ENCODE measurements around the gene ZFP3. TPM values are rescaled to one million over a fixed set of nuclear protein-coding genes. Genes with fewer than 3 reads are reported as not detected.
A peak's percentile ranks its signal among the peaks of the same experiment; 100 is the strongest.

Gene ZFP3
- polyA plus RNA-seq, 2 of the 4 experiments (the other 2 are of a cell fraction) = 1.7 to 4.8 TPM

- DNase-seq (ENCODE audit: low read depth in 1 of 2, low spot score in 1 of 2) (no peak), FAIRE-seq (no peak), ATAC-seq (no peak)
- H3K4me3 ChIP-seq = no peak overlapping the region
- ChIA-PET CTCF (interaction anchor here (0.6 to 1.5 kb wide), 5 partner anchors 8 to 100 kb away, joined by 3 to 8 read pairs (median 3); no protein-coding TSS in a partner anchor), POLR2A (no interaction called here)
- H3K4me1 ChIP-seq = no peaks in the 10 kb centered on the region
- peaks cover 100% of the 10 kb centered on the region for H3K9me3 ChIP-seq
- H3K27ac ChIP-seq = no peak overlapping the region
- TF ChIP-seq RARB (CRISPR knock-in tag; IDR thresholded peaks at IDR 0.05) (no peak), KDM1A (IDR thresholded peaks at IDR 0.05; ENCODE audit: low read depth) (no peak), HOXA7 (CRISPR knock-in tag; IDR thresholded peaks at IDR 0.05) (no peak), GATA3 (IDR thresholded peaks at IDR 0.05; ENCODE audit: borderline replicate concordance) (peak; percentile 17; the same call in 1 of the 2 replicates), HES2 (IDR thresholded peaks at IDR 0.05) (peak; percentile 15; the same call in 1 of the 2 replicates), CHD2 (IDR thresholded peaks at IDR 0.05; ENCODE audit: low read length, partially characterized antibody) (no peak), MAX (IDR thresholded peaks at IDR 0.05) (no peak), HDAC2 (IDR thresholded peaks at IDR 0.05) (no peak)
- H3K4me2 ChIP-seq = no peak overlapping the region
- 83% methylated on average over 6 of the region's 6 CpGs for WGBS (ENCODE audit: missing lambda C conversion rate)
These were observed 14.1 kb downstream of the ZFP3 start for GRCh38 chr17:5092218-5093010.

- DNase-seq (ENCODE audit: low read depth in 1 of 2, low spot score in 1 of 2) = no peak
- Histone ChIP-seq H3K4me2 (no peak overlapping the region), H3K9me3 (peaks cover 97% of the 10 kb centered on the region), H3K4me3 (no peak overlapping the region), H3K27ac (no peak overlapping the region), H3K4me1 (no peaks in the 10 kb centered on the region)
- ChIA-PET CTCF (no interaction called here), POLR2A (no interaction called here)
- FAIRE-seq = no peak
- ATAC-seq = no peak
- WGBS (ENCODE audit: missing lambda C conversion rate) = 47% methylated on average over 7 of the region's 7 CpGs
- no peak for TF ChIP-seq EHMT2 (IDR thresholded peaks at IDR 0.05; ENCODE audit: low read depth)
- no peak for TF ChIP-seq HOXA7 (CRISPR knock-in tag; IDR thresholded peaks at IDR 0.05)
- no peak for TF ChIP-seq NR3C1 (IDR thresholded peaks at IDR 0.05)
- TF ChIP-seq ZFP36 (IDR thresholded peaks at IDR 0.05; ENCODE audit: borderline replicate concordance, partially characterized antibody) = no peak
- TF ChIP-seq HOXB13 (CRISPR knock-in tag; IDR thresholded peaks at IDR 0.05; ENCODE audit: low read depth) = no peak
- TF ChIP-seq MAFK (IDR thresholded peaks at IDR 0.05; ENCODE audit: partially characterized antibody) = no peak
- TF ChIP-seq RCOR1 (IDR thresholded peaks at IDR 0.05; ENCODE audit: low read depth, low read length) = no peak
These were observed 18.4 kb downstream of the ZFP3 start for GRCh38 chr17:5096731-5097100.

GRCh38 chr17:5097101-5097834 is 19.0 kb downstream of the ZFP3 start:
- Histone ChIP-seq H3K4me2 (no peak overlapping the region), H3K4me3 (no peak overlapping the region), H3K4me1 (no peaks in the 10 kb centered on the region), H3K9me3 (peaks cover 95% of the 10 kb centered on the region), H3K27ac (no peak overlapping the region)
- FAIRE-seq (no peak), DNase-seq (ENCODE audit: low read depth in 1 of 2, low spot score in 1 of 2) (no peak), ATAC-seq (no peak)
- TF ChIP-seq HOXB5 (CRISPR knock-in tag; IDR thresholded peaks at IDR 0.05) (no peak), MAFK (IDR thresholded peaks at IDR 0.05; ENCODE audit: partially characterized antibody) (peak; percentile 24)
- POLR2A ChIA-PET = no interaction called here
- WGBS (ENCODE audit: missing lambda C conversion rate) = 77% methylated on average over 62 of the region's 63 CpGs
- CTCF ChIA-PET = no interaction called here

GRCh38 chr17:5099271-5099670 is 21.0 kb downstream of the ZFP3 start:
- Histone ChIP-seq H3K9me3 (peaks cover 95% of the 10 kb centered on the region), H3K4me3 (no peak overlapping the region), H3K27ac (no peak overlapping the region), H3K4me1 (no peaks in the 10 kb centered on the region), H3K4me2 (no peak overlapping the region)
- no peak for DNase-seq (ENCODE audit: low read depth in 1 of 2, low spot score in 1 of 2)
- ChIA-PET CTCF (no interaction called here), POLR2A (no interaction called here)
- 71% methylated on average over 5 of the region's 5 CpGs for WGBS (ENCODE audit: missing lambda C conversion rate)
- FAIRE-seq = no peak
- TF ChIP-seq HOXA7 (CRISPR knock-in tag; IDR thresholded peaks at IDR 0.05) (no peak), EHMT2 (IDR thresholded peaks at IDR 0.05; ENCODE audit: low read depth) (no peak), HES2 (IDR thresholded peaks at IDR 0.05) (no peak), MYC (IDR thresholded peaks at IDR 0.05; ENCODE audit: borderline replicate concordance, low read length) (no peak), BCL3 (IDR thresholded peaks at IDR 0.05) (no peak), ATOH8 (CRISPR knock-in tag; IDR thresholded peaks at IDR 0.05; ENCODE audit: low read depth) (no peak)
- peak; percentile 20 to 32; a peak in 2 of 6 replicates for ATAC-seq
